KMS-11 (cell line): ENCODE results near the gene KLHL24.
"Not testable (repeated sequence)": the region's sequence is repeated elsewhere in the genome, so short reads cannot be mapped to it uniquely, and the experiment has no call there.

Source experiments
- H2AFZ ChIP-seq: fragments of 200-600 bp; sonication (generic); 2 replicates; pipeline ENCODE4 v1.6.1; 2016; ENCODE audit warnings: antibody characterized with exemption, mixed run types, low read depth
- H3K27ac ChIP-seq: fragments of 200-600 bp; sonication (generic); 2 replicates; pipeline ENCODE4 v1.6.1; 2016; ENCODE audit warnings: mild to moderate bottlenecking, mixed run types
- H3K27me3 ChIP-seq: fragments of 200-600 bp; sonication (generic); 2 replicates; pipeline ENCODE4 v1.6.1; 2017; ENCODE audit warnings: mild to moderate bottlenecking, low read depth, mixed run types, moderate library complexity; ENCODE audit not compliant: insufficient read depth
- H3K36me3 ChIP-seq: fragments of 200-600 bp; sonication (generic); 2 replicates; pipeline ENCODE4 v1.6.1; 2017; ENCODE audit warnings: mild to moderate bottlenecking, mixed run types; ENCODE audit not compliant: insufficient read depth
- H3K4me1 ChIP-seq: fragments of 200-600 bp; sonication (generic); 2 replicates; pipeline ENCODE4 v1.6.1; 2016; ENCODE audit warnings: mild to moderate bottlenecking, low read depth, mixed run types; ENCODE audit not compliant: poor library complexity, severe bottlenecking
- H3K4me2 ChIP-seq: fragments of 200-600 bp; sonication (generic); 2 replicates; pipeline ENCODE4 v1.7.0; 2016; ENCODE audit warnings: mild to moderate bottlenecking, mixed run types
- H3K4me3 ChIP-seq: fragments of 200-600 bp; sonication (generic); IDR thresholded peaks from 2 replicates; pipeline ENCODE4 v1.6.1; 2017; ENCODE audit warnings: low read depth, low read length, mixed read lengths; ENCODE audit not compliant: insufficient read depth
- H3K79me2 ChIP-seq: fragments of 200-600 bp; sonication (generic); 2 replicates; pipeline ENCODE4 v1.6.1; 2016; ENCODE audit warnings: low read depth, mixed run types; ENCODE audit not compliant: insufficient read depth
- H3K9ac ChIP-seq: fragments of 200-600 bp; sonication (generic); 2 replicates; pipeline ENCODE4 v1.6.1; 2016; ENCODE audit warnings: mild to moderate bottlenecking, mixed run types
- H4K20me1 ChIP-seq: fragments of 200-600 bp; sonication (generic); 2 replicates; pipeline ENCODE4 v1.6.1; 2016; ENCODE audit warnings: mild to moderate bottlenecking, mixed run types; ENCODE audit not compliant: insufficient read depth
- TF ChIP-seq, protein P1 (sequence below): fragments of 200-600 bp; sonication (generic); conservative IDR thresholded peaks from 2 replicates; pipeline ENCODE4 v1.6.1; 2017; ENCODE audit warnings: low read depth, mild to moderate bottlenecking, antibody characterized with exemption, low read length, moderate library complexity, mixed read lengths

Gene KLHL24

DNA sequence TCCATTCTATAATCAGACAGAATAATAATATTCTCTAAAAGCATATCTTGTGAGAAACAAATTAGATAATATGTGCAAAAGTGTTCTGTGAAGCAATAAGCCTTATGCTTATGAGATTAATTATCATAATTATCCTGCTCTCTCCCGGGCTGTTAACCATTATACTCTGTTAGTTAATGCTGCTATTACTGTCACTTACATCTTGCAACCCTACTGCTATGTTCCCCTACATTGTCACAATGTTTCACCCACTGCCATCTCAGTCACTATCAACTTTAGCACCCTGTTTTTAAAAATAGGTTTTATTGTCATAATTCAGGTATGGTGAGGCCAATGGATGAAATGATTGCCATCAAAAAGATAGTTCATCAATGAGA is 15.2 kb upstream of the KLHL24 start:
- no peaks in the 10 kb centered on the region for H4K20me1 ChIP-seq
- no peak overlapping the region for H2AFZ ChIP-seq
- no peak overlapping the region for H3K4me3 ChIP-seq
- H3K9ac ChIP-seq, result no peak overlapping the region
- H3K79me2 ChIP-seq, result no peaks in the 10 kb centered on the region
- H3K4me1 ChIP-seq, result no peaks in the 10 kb centered on the region
- H3K27me3 ChIP-seq, result no peaks in the 10 kb centered on the region
- H3K4me2 ChIP-seq, result no peak overlapping the region
- TF ChIP-seq, protein P1, sequence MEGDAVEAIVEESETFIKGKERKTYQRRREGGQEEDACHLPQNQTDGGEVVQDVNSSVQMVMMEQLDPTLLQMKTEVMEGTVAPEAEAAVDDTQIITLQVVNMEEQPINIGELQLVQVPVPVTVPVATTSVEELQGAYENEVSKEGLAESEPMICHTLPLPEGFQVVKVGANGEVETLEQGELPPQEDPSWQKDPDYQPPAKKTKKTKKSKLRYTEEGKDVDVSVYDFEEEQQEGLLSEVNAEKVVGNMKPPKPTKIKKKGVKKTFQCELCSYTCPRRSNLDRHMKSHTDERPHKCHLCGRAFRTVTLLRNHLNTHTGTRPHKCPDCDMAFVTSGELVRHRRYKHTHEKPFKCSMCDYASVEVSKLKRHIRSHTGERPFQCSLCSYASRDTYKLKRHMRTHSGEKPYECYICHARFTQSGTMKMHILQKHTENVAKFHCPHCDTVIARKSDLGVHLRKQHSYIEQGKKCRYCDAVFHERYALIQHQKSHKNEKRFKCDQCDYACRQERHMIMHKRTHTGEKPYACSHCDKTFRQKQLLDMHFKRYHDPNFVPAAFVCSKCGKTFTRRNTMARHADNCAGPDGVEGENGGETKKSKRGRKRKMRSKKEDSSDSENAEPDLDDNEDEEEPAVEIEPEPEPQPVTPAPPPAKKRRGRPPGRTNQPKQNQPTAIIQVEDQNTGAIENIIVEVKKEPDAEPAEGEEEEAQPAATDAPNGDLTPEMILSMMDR, result no peak
- no peaks in the 10 kb centered on the region for H3K36me3 ChIP-seq
- H3K27ac ChIP-seq, result no peak overlapping the region

DNA sequence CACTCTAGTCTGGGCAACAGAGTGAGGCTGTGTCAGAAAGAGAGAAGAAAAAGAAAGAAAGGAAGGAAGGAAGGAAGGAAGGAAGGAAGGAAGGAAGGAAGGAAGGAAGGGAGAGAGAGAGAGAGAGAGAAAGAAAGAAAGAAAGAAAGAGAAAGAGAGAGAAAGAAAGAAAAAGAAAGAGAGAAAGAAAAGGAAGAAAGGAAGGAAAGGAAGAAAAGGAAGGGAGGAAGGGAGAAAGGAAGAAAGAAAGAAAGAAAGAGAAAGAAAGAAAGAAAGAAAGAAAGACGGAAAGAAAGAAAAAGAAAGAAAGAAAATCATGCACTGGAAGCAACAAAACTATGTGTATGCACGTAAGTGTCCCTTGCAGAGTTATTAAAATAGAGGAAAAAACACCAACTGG is 12.9 kb upstream of the KLHL24 start:
- not testable (repeated sequence) for H3K79me2 ChIP-seq, H3K9ac ChIP-seq, H3K4me1 ChIP-seq, H3K4me2 ChIP-seq, H4K20me1 ChIP-seq, H3K27ac ChIP-seq, H3K27me3 ChIP-seq, H2AFZ ChIP-seq, H3K4me3 ChIP-seq, H3K36me3 ChIP-seq

DNA sequence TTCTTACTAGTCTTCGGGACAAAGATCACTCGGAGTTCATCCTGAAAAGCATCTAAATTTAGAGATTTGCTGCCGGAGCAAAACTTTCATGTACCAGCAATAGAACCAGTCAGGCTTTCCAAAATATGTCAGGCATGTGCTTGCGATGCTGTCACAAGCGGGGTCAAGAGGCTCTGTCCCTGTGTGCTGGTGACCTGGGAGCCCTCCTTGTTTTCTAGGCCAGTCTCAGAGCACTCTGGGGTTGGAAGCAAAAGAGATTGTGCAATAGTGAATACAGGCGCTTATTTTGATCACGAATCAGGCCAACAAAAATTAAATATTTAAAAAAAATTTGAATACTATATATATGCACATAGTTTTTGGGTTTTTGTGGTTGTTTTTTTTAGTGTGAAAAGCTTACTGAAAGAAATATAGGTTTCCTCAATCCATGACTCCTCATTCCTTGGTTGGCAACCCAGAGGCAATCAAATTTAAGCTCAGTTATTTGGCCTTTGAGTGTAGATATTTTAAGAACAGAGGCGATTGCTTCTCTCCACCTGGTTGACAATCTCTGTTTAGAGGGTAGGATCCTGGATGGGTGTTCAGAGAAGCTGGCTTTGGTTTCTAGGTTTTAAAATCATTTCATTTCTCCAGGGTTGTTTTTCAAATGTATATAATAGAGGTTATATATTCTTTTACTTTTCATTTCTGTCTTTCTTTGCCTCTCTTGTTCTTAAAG is 8.4 kb upstream of the KLHL24 start:
- no peak overlapping the region for H3K4me3 ChIP-seq
- no peak overlapping the region for H3K4me2 ChIP-seq
- H3K27ac ChIP-seq, result no peak overlapping the region
- H3K9ac ChIP-seq, result no peak overlapping the region
- H3K79me2 ChIP-seq, result no peaks in the 10 kb centered on the region
- H3K36me3 ChIP-seq, result no peaks in the 10 kb centered on the region
- H4K20me1 ChIP-seq, result no peaks in the 10 kb centered on the region
- no peaks in the 10 kb centered on the region for H3K4me1 ChIP-seq
- H3K27me3 ChIP-seq, result no peaks in the 10 kb centered on the region
- TF ChIP-seq, protein P1, result no peak
- no peak overlapping the region for H2AFZ ChIP-seq

DNA sequence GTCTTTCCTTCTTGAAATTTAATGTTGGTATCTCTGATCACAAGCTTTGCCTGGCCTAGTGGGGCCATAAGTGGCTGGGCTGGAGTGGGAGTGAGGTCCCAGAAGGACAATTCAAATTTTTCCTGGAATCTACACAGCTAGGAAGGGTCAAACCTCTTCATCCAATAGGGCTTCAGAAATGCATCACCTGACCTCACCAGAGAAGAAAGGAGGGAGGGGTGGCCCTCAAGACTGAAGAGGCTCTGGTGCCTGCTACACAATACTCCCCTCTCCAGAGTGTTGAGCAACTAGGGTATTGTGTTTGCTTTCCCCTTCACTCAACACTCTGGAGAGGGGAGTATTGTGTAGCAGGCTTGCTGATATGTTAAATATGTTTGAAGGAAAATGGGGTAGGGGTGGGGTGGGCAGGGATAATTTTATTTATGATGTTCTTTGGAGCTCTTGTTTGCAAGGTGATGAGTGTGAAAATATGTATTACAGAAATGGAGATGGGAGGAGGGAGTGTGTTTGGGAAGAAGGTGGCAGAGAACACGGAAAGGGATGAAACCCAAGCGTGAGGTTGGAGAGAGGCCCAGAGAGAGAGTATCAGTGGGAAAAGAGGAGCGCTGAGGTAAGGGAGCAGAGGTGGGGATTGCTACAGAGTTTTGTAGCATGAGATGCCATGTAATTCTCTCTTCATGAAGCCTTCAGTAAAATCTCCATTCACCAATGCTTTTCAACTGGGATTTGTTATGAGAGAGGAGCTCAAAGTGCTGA is 5.7 kb upstream of the KLHL24 start:
- H3K4me3 ChIP-seq, result no peak overlapping the region
- no peak overlapping the region for H2AFZ ChIP-seq
- H3K36me3 ChIP-seq, result no peaks in the 10 kb centered on the region

More for the DNA sequence above, 5.7 kb upstream of the KLHL24 start:
- H3K4me2 ChIP-seq, result no peak overlapping the region
- peaks cover 2% of the 10 kb centered on the region for H3K4me1 ChIP-seq
- H3K27me3 ChIP-seq, result no peaks in the 10 kb centered on the region
- TF ChIP-seq, protein P1, result no peak
- no peaks in the 10 kb centered on the region for H4K20me1 ChIP-seq
- H3K9ac ChIP-seq, result no peak overlapping the region
- H3K79me2 ChIP-seq, result no peaks in the 10 kb centered on the region
- no peak overlapping the region for H3K27ac ChIP-seq
